KG1 (cell line): ENCODE data around the gene LAMA2.
"Not testable (repeated sequence)": the region's sequence is repeated elsewhere in the genome, so short reads cannot be mapped to it uniquely, and the experiment has no call there.

Experiments
- DNase-seq: peaks from one replicate; lab custom pipeline; 2025; lab: John Stamatoyannopoulos, UW

The LAMA2 gene

DNA sequence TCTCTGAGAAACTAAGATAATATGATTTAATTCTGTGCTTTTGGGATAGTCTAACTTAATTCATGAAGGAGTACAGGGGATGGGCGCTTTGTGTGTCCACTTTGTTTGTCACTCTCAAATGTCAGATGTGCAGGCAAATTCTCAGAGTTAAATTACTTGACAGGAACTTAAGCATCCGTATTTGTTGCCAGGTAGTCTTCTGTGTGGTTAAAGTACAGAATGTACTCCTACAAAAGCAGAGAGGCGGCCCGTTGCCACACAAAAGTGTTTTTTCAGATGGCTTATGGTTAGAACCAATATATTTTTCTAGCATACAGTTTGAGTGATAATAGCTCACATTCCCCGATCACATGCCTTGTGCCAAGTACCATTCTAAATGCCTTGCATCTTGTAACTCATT, 234.4 kb downstream of the LAMA2 start:
- no peak for DNase-seq

DNA sequence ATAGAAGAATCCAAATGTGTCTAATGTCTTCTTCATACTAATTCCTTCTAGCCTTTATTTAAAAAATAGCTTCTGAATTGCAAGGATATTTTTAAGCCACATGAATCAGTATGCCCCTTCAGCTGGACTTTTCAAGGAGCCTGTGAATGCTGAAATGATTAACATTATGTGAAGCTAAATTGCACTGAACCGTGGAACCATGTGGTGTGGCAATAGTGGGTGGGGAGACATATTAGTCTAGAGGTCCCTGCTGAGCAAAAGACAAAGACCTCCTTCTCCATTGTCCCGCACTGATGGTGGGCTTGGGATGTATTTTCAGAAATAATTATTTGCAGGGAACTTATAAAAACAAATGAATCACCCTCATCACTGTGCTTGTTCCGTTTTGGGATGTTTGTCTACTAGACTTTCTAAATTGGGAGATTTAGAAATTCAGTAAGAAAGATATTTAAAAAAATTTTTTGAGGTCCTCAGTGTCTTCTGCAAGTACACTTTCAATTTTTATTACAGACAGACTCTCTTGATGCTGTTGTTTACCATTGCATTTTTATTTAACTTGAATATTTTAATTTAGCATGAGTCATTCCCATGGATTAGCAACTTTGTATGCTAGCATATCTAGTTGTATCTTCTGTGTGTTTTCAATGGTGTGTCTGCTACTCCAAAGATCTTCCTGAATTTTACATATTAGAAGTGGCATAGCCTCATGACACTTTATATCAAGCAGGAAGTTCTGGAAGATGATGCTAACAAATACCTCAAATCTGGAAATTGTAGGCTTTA, 238.1 kb downstream of the LAMA2 start:
- no peak for DNase-seq

- DNase-seq, result no peak
Measured at GRCh38 chr6:129124347-129124746, 241.4 kb downstream of the LAMA2 start.

DNA sequence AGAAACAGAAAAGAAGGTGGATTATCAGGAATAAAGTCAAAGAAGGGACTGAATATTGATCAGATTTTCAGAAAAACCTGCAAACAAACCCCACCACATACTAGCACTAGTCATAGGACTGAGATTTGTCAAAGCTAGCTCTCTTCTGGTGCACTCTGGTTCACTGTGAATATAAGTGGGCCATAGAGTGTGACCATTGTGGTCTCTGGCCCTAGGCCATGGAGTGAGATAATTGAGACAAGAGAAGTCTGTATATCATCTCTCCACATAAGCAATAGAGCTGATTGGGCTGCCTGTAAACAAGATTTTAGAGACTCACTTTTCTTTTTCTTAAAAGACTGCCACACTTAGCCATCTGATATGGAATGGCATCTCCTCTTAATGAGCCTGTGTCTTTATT, 247.2 kb downstream of the LAMA2 start:
- DNase-seq, result no peak

GRCh38 chr6:129130959-129131681, 248.2 kb downstream of the LAMA2 start:
- DNase-seq, result no peak

- no peak for DNase-seq
Measured at GRCh38 chr6:129133770-129134192, 250.8 kb downstream of the LAMA2 start.

- no peak for DNase-seq
Measured at GRCh38 chr6:129134535-129134934, 251.6 kb downstream of the LAMA2 start.

DNA sequence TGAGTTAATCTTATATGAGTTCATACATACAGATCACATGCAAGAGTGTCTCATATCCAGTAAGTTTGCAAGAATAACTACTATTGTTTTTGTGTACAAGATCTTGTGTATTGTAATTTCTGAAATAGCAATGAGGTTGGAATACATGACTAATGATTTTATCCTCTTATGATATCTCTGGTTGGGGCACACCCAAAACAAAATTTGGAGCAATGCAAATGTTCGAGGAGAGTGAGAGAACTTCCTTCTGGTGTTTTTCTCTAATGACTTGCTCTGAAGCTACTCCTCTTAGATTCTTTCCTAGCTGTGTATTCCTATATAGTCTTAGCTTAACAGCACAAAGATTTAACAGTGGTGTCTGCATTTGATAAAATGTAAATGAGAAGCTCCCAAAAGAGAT, 252.5 kb downstream of the LAMA2 start:
- DNase-seq, result no peak

- no peak for DNase-seq
Measured at GRCh38 chr6:129136751-129137150, 253.8 kb downstream of the LAMA2 start.

DNA sequence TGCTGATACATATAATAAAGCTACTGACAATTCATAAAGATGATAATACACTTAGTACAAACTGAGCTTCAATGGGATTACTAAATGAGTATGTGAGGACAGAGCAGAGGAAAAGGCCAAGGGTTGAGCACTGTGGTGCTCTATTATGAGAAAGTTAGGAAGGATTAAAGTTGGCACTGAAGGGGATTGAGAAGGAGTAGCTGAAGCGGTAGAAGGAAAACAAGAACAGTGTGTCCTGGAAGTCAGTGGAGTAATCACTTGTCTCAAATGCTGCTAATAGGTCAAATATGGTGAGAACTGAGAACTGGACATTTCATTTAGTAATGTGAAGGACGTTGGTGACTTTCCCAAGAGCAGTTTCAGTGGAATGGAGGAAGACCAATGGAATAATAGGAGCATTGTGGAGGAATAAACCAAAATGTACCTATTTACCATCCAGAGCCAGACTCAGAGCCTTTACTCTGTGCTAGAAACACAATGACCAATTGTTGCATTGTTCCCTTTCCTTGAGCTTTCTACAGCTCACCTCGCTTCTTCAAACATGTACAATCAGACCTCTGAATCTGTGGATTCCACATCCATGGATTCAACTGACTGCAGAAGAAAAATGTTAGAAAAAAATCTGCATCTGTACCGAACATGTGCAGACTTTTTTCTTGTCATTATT, 255.9 kb downstream of the LAMA2 start:
- no peak for DNase-seq

GRCh38 chr6:129140526-129140925, 257.6 kb downstream of the LAMA2 start:
- DNase-seq, result no peak

GRCh38 chr6:129141499-129141898, 258.6 kb downstream of the LAMA2 start:
- DNase-seq, result no peak

DNA sequence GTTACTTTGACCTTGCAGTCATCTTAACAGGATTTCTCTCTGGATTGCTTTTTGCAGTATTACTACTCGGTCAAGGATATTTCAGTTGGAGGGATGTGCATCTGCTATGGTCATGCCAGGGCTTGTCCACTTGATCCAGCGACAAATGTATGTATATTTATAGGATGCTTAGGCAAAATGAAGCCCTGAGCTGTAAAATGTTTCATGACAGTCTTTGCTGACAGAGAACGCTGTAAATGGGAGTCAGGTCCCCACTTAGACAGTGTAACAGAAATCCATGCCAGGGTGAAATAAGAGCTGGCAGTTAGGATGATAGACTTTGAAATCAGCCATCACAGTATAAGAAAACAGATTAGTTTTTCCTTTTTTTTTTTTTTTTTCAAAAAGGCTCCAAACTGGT, 264.0 kb downstream of the LAMA2 start:
- DNase-seq, result no peak

- no peak for DNase-seq
Measured at GRCh38 chr6:129150507-129150906, 267.6 kb downstream of the LAMA2 start.

DNA sequence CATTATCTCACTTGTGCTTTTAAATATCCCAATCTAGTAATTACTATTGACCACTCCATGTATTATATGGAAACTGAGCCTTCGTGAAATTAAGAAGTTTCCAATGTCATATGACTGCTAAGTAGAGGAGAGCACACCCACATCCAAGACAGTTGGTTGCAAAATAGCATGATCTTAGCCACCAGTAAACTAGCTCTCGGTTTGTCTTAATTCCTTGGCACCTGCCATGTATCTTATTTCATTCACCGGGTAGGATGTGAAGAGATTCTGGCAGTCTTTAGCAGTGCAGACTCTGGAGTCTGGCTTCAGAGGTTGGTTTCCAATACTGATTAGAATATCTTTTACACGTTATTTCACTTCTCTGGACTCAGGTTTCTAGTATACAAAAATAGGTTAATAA, 270.3 kb downstream of the LAMA2 start:
- no peak for DNase-seq

DNA sequence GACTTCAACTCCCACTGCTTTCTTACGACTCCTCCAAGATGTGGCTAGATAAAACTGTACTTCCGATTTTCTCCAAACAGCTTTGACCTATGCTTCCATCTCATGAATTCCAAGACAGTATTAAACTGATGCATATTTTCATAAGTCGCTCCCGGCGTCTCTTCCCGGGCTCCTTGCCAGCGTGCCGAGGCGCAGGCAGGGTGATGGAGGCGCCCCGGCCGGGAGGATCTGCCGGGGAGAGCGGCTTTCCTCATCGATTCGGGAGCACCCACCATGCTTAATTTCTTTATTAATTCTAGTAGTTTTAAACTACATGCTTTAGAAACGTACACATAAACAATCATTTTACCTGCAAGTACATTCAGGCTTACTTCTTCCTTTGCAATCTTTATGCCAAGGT, 276.3 kb downstream of the LAMA2 start:
- DNase-seq, result not testable (repeated sequence)

DNA sequence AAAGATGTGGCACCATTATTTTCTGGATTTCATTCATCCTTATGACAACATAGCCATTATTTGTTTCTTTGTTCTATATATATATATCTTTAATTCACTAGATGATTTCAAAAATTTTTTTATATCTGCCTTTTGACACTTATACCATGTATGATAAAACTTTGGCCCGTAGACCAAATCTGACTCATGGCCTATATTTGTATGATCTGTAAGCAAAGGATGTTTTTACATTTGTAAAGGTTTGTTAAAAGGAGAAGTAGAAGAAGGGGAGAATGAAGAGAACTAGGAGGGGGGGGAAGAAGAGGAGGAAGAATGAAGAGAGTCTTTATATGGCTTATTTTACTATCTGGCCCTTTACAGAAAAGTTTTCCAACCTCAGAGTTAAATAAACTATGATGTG, 279.7 kb downstream of the LAMA2 start:
- DNase-seq, result no peak

DNA sequence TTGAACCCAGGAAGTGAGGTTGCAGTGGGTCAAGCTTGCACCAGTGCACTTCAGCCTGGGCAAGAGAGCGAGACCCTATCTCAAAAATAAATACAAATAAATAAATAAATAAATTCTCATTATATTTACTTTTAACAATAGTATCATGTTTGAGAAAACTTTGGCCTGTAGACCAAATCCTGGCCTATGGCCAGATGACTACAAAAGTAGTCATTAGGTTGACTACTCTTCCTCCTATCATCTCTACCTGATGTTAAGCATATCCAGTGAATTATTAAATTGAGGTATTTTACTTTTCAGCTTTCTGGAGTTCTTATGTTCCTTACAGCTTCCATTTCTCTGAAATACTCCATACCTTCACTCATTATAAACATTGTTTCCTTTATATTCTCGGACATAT, 280.6 kb downstream of the LAMA2 start:
- DNase-seq, result no peak

- no peak for DNase-seq
Measured at GRCh38 chr6:129164032-129164431, 281.1 kb downstream of the LAMA2 start.

GRCh38 chr6:129172279-129172995, 289.5 kb downstream of the LAMA2 start:
- DNase-seq, result not testable (repeated sequence)

- no peak for DNase-seq
Measured at GRCh38 chr6:129175066-129175465, 292.1 kb downstream of the LAMA2 start.

- no peak for DNase-seq
Measured at GRCh38 chr6:129177801-129178200, 294.9 kb downstream of the LAMA2 start.
